ENCODE measurements around the gene ARHGEF10L. TPM values are rescaled to one million over a fixed set of nuclear protein-coding genes. Genes with fewer than 3 reads are reported as not detected.
A peak's percentile ranks its signal among the peaks of the same experiment; 100 is the strongest.

Gene ARHGEF10L
- total RNA-seq, 4 donors from 2014 or later: 72.7 to 177 (median 156) TPM

- Histone ChIP-seq H3K4me3 (no peak overlapping the region), H3K4me1 (peaks cover 0 to 28% (median 2%) of the 10 kb centered on the region in 4 donors), H3K27me3 (no peaks in the 10 kb centered on the region), H3K27ac (no peak overlapping the region), H3K9me3 (no peaks in the 10 kb centered on the region), H3K36me3 (no peaks in the 10 kb centered on the region)
- no peak for DNase-seq
- no peak for TF ChIP-seq POLR2A (IDR thresholded peaks at IDR 0.05)
- TF ChIP-seq CTCF (IDR thresholded peaks at IDR 0.05): no peak
These were observed 13.4 kb upstream of the ARHGEF10L start for GRCh38 chr1:17525996-17526686.

GRCh38 chr1:17527036-17527914 lies 12.2 kb upstream of the ARHGEF10L start:
- no peak for DNase-seq
- no peak overlapping the region for H3K4me3 ChIP-seq
- TF ChIP-seq CTCF (IDR thresholded peaks at IDR 0.05) (no peak), POLR2A (IDR thresholded peaks at IDR 0.05) (no peak)
- no peaks in the 10 kb centered on the region for H3K9me3 ChIP-seq
- peaks cover 0 to 30% (median 2%) of the 10 kb centered on the region in 4 donors for H3K4me1 ChIP-seq
- peak overlapping the region; percentile 46 to 71 (median 62) for H3K27ac ChIP-seq
- H3K27me3 ChIP-seq: no peaks in the 10 kb centered on the region
- H3K36me3 ChIP-seq: no peaks in the 10 kb centered on the region

GRCh38 chr1:17529381-17529780 lies 10.1 kb upstream of the ARHGEF10L start:
- H3K9me3 ChIP-seq: no peaks in the 10 kb centered on the region
- no peak overlapping the region for H3K4me3 ChIP-seq
- DNase-seq: no peak
- H3K27me3 ChIP-seq: no peaks in the 10 kb centered on the region
- no peak for TF ChIP-seq POLR2A (IDR thresholded peaks at IDR 0.05)
- TF ChIP-seq CTCF (IDR thresholded peaks at IDR 0.05): no peak
- H3K4me1 ChIP-seq: peaks cover 0 to 30% (median 2%) of the 10 kb centered on the region in 4 donors
- H3K27ac ChIP-seq: no peak overlapping the region
- no peaks in the 10 kb centered on the region for H3K36me3 ChIP-seq

- no peak overlapping the region for H3K4me3 ChIP-seq
- no peak for DNase-seq
- H3K4me1 ChIP-seq: peaks cover 0 to 29% (median 5%) of the 10 kb centered on the region in 4 donors
- no peaks in the 10 kb centered on the region for H3K9me3 ChIP-seq
- no peak for TF ChIP-seq CTCF (IDR thresholded peaks at IDR 0.05)
- no peak for TF ChIP-seq POLR2A (IDR thresholded peaks at IDR 0.05)
- no peaks in the 10 kb centered on the region for H3K27me3 ChIP-seq
- peak overlapping the region; percentile 52 to 87 (median 68) for H3K27ac ChIP-seq
- H3K36me3 ChIP-seq: no peaks in the 10 kb centered on the region
These were observed 8.2 kb upstream of the ARHGEF10L start for GRCh38 chr1:17531343-17531681.

GRCh38 chr1:17531682-17532487 lies 7.6 kb upstream of the ARHGEF10L start:
- peak overlapping the region; percentile 52 to 87 (median 68) for H3K27ac ChIP-seq
- H3K36me3 ChIP-seq: no peaks in the 10 kb centered on the region
- peaks cover 0 to 23% (median 5%) of the 10 kb centered on the region in 4 donors for H3K4me1 ChIP-seq
- no peak overlapping the region for H3K4me3 ChIP-seq
- peak in 2 of 3 donors; percentile 64 to 70 for DNase-seq
- H3K9me3 ChIP-seq: no peaks in the 10 kb centered on the region
- H3K27me3 ChIP-seq: no peaks in the 10 kb centered on the region
- TF ChIP-seq CTCF (IDR thresholded peaks at IDR 0.05) (no peak), POLR2A (IDR thresholded peaks at IDR 0.05) (no peak)

All from Peyer's patch (tissue), 4 donors.